Activated B cell treated with CpG ODN at 0.5 μM for 24 hours (primary cell): ENCODE measurements around the gene PRTG. TPM values are rescaled to one million over a fixed set of nuclear protein-coding genes. Genes with fewer than 3 reads are reported as not detected.

Experiments
- ATAC-seq: fragments of 200-7000 bp; cut with Tn5 transposase; one replicate; pipeline ENCODE4 v1.10.0; 2021; ENCODE audit warnings: low read depth, mild to moderate bottlenecking, moderate library complexity
- CTCF ChIA-PET: fragments of 350-600 bp; sonication (Branson Sonifier 250); formaldehyde crosslinking; loops from one replicate; lab custom pipeline; 2021; ENCODE audit warnings: antibody characterized with exemption; lab: Charles Lee
- POLR2A ChIA-PET: fragments of 350-600 bp; sonication (Branson Sonifier 250); formaldehyde crosslinking; loops from one replicate; lab custom pipeline; 2021; ENCODE audit warnings: antibody characterized with exemption; lab: Charles Lee
- DNase-seq: peaks from one replicate; pipeline ENCODE4 v3.0.0; 2022
- H3K27ac Mint-ChIP-seq: one replicate; pipeline ENCODE4 v1.8.0; 2020; ENCODE audit warnings: mixed read lengths
- H3K27me3 Mint-ChIP-seq: one replicate; pipeline ENCODE4 v1.8.0; 2021; ENCODE audit warnings: mixed read lengths
- H3K36me3 Mint-ChIP-seq: one replicate; pipeline ENCODE4 v1.8.0; 2021; ENCODE audit warnings: low read depth, mixed read lengths
- H3K4me1 Mint-ChIP-seq: one replicate; pipeline ENCODE4 v1.8.0; 2021; ENCODE audit warnings: mixed read lengths
- H3K4me3 Mint-ChIP-seq: one replicate; pipeline ENCODE4 v1.8.0; 2020; ENCODE audit warnings: mild to moderate bottlenecking, mixed read lengths
- H3K9me3 Mint-ChIP-seq: one replicate; pipeline ENCODE4 v1.8.0; 2020; ENCODE audit warnings: mixed read lengths
- intact Hi-C: fragments of 100-400 bp; cut with micrococcal nuclease; formaldehyde crosslinking; loops from one replicate; pipeline ENCODE4 v1.15.1; 2024
- total RNA-seq: library from RNA; stranded (reverse); gene quantifications from 2 replicates; pipeline ENCODE4 v1.2.3, GENCODE V29; 2022
- TF ChIP-seq, protein P1 (sequence below): fragments of 200-600 bp; IDR thresholded peaks from one replicate; pipeline ENCODE4 v1.8.0; 2022; ENCODE audit warnings: antibody characterized with exemption, mild to moderate bottlenecking

The PRTG gene
- total RNA-seq, 1 donor from 2014 or later: not detected

DNA sequence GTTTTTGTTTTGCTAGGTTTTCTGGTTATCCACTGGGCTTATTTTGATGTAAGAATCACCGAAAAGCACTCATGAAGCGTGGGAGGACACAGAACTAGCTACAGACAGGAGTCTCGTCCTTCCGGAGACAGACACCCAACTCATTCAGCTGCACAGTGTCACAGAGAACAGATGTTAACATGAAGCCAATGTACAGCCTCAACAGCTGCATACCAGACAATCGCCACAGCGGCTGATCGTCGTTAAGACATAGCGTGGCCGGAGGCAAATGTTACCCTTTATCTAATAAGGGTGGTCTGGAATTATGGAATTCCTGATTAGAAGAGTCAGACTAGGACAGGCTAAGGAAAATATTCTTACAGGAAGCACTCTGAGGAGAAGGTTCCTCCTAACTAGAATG, 153.7 kb downstream of the PRTG start:
- TF ChIP-seq, protein P1, sequence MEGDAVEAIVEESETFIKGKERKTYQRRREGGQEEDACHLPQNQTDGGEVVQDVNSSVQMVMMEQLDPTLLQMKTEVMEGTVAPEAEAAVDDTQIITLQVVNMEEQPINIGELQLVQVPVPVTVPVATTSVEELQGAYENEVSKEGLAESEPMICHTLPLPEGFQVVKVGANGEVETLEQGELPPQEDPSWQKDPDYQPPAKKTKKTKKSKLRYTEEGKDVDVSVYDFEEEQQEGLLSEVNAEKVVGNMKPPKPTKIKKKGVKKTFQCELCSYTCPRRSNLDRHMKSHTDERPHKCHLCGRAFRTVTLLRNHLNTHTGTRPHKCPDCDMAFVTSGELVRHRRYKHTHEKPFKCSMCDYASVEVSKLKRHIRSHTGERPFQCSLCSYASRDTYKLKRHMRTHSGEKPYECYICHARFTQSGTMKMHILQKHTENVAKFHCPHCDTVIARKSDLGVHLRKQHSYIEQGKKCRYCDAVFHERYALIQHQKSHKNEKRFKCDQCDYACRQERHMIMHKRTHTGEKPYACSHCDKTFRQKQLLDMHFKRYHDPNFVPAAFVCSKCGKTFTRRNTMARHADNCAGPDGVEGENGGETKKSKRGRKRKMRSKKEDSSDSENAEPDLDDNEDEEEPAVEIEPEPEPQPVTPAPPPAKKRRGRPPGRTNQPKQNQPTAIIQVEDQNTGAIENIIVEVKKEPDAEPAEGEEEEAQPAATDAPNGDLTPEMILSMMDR: no peak
- H3K4me3 Mint-ChIP-seq: peak overlapping the region; percentile 67
- DNase-seq: no peak
- ATAC-seq: no peak
- POLR2A ChIA-PET: no interaction called here
- no peak overlapping the region for H3K27ac Mint-ChIP-seq
- no peaks in the 10 kb centered on the region for H3K36me3 Mint-ChIP-seq
- H3K4me1 Mint-ChIP-seq: peaks cover 3% of the 10 kb centered on the region
- H3K27me3 Mint-ChIP-seq: peaks cover 23% of the 10 kb centered on the region
- no peaks in the 10 kb centered on the region for H3K9me3 Mint-ChIP-seq
- CTCF ChIA-PET: no interaction called here
- intact Hi-C loops: no loop called here

- Mint-ChIP-seq H3K36me3 (no peaks in the 10 kb centered on the region), H3K4me3 (peak overlapping the region; percentile 67), H3K27me3 (peaks cover 26% of the 10 kb centered on the region), H3K27ac (no peak overlapping the region), H3K4me1 (peaks cover 3% of the 10 kb centered on the region), H3K9me3 (no peaks in the 10 kb centered on the region)
- ATAC-seq (no peak), DNase-seq (no peak)
- CTCF ChIA-PET: no interaction called here
- TF ChIP-seq, protein P1: no peak
- POLR2A ChIA-PET: no interaction called here
- intact Hi-C loops: no loop called here
Measured at GRCh38 chr15:55588815-55589115, 154.2 kb downstream of the PRTG start.

DNA sequence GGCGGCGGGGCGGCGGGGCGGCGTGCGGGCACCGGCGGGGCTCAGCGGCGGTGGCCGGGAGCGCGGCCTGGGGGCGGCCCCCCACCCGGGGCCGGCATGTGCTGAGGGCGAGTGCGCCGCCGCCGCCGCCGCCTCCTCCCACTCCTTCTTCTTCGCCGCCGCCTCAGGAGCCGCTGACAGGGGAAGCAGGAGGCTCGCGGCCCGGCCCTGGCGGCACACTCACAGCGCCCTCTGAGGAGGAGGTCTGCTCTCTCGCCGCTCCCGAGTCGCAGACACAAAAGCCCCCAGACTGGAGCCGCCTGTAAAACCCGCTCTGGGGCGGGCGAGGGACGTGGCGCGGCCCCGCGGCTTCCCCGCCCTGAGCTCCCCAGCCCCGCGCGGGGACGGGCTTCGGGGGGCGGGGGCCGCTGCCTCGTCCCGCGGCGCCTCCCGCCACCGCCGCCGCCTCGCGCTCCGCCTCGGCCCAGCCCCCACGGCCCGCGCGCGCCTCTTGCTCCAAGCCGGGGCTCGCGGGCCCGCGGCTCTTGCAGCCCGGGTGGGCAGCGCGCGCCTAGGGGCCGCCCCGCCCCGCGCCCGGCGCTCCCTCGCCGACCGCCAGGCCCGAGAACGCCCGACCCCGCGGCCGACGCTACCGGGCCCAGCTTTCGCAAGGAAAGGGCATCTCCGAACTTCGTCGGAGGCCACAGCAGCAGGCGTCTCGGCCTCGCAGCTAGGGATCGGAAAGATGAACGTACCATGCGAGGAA, 154.7 kb downstream of the PRTG start, which contains the start of gene PYGO1:
TSS of gene PYGO1 (minus strand) at position 276 of the 745 bp plus-strand sequence. CDS start 462 bp downstream, outside the sequence.
- peak; percentile 52 for ATAC-seq
- peaks cover 28% of the 10 kb centered on the region for H3K27me3 Mint-ChIP-seq
- POLR2A ChIA-PET: no interaction called here
- no peaks in the 10 kb centered on the region for H3K9me3 Mint-ChIP-seq
- H3K27ac Mint-ChIP-seq: no peak within 1 kb of the TSS
- H3K4me1 Mint-ChIP-seq: peaks cover 3% of the 10 kb centered on the region
- H3K4me3 Mint-ChIP-seq: peak within 1 kb of the TSS; percentile 72
- H3K36me3 Mint-ChIP-seq: no peaks in the 10 kb centered on the region
- TF ChIP-seq, protein P1: no peak
- intact Hi-C loops: no loop called here
- CTCF ChIA-PET: no interaction called here
- DNase-seq: peak; percentile 27

DNA sequence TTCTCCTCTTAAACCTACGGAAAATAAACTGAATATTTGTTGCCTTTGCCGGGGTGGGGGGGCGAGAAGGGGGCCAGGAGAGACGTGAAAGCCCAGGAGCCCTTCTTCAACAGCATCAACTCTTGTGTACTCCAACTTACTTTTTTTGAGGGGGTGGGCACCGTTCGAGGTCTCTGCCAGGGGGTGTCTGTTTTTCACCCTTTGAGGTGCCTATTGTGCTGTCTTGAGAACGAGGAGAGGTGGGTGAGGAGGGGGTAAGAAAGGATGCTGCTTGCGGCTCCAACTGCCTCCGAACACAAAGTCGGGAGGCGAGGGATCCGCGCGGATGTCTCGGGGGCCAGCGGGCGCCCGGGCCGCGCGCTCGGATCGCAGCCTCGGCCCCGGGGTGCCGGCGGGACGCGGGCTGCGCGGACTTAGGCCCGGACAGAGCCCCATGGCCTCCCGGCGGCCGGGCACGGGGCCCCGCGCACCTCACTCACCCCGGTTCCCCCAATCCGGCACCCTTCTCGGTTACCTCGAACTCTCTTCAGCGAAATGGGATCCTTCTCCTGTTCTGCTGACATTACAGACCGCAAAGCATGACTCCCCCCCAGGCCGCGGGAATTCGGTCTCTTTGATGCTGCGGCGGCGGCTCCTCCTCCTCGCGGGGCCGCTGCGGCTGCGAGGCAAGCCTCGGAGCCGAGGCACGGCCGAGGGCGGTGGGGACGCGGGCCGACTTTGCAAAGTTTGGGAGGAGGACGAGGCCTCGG, 155.5 kb downstream of the PRTG start:
- H3K4me1 Mint-ChIP-seq: peaks cover 3% of the 10 kb centered on the region
- H3K9me3 Mint-ChIP-seq: no peaks in the 10 kb centered on the region
- intact Hi-C loops: no loop called here
- POLR2A ChIA-PET: no interaction called here
- H3K36me3 Mint-ChIP-seq: no peaks in the 10 kb centered on the region
- H3K4me3 Mint-ChIP-seq: peak overlapping the region; percentile 72
- no peak overlapping the region for H3K27ac Mint-ChIP-seq
- CTCF ChIA-PET: no interaction called here
- TF ChIP-seq, protein P1: no peak
- DNase-seq (peak; percentile 21), ATAC-seq (no peak)
- peaks cover 29% of the 10 kb centered on the region for H3K27me3 Mint-ChIP-seq

DNA sequence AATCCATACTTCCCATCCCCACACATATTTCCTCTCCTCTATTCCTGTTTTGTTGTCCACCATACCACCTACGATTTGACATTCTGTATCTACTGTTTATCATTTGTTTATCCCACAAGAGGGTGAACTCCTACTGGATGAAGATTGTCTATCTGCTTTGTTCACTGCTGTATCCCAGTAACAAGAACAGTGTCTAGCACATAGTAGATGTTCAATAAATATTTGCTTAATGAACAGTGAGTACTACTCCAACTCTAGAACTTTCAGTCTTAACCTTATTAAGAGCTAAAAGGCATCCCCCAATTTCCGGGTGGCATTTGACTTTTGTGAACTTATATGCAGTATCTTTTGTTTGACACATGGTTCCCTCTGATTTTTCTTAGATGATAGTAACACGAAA, 156.1 kb downstream of the PRTG start:
- no peak for ATAC-seq
- peaks cover 3% of the 10 kb centered on the region for H3K4me1 Mint-ChIP-seq
- DNase-seq: no peak
- no peaks in the 10 kb centered on the region for H3K9me3 Mint-ChIP-seq
- H3K4me3 Mint-ChIP-seq: no peak overlapping the region
- H3K27ac Mint-ChIP-seq: no peak overlapping the region
- ChIA-PET POLR2A (no interaction called here), CTCF (no interaction called here)
- peaks cover 32% of the 10 kb centered on the region for H3K27me3 Mint-ChIP-seq
- TF ChIP-seq, protein P1: no peak
- intact Hi-C loops: no loop called here
- H3K36me3 Mint-ChIP-seq: no peaks in the 10 kb centered on the region
